Measurements from ENCODE around the gene GOLGA6B.
"Not testable (repeated sequence)": the region's sequence is repeated elsewhere in the genome, so short reads cannot be mapped to it uniquely, and the experiment has no call there.

Gene GOLGA6B

DNA sequence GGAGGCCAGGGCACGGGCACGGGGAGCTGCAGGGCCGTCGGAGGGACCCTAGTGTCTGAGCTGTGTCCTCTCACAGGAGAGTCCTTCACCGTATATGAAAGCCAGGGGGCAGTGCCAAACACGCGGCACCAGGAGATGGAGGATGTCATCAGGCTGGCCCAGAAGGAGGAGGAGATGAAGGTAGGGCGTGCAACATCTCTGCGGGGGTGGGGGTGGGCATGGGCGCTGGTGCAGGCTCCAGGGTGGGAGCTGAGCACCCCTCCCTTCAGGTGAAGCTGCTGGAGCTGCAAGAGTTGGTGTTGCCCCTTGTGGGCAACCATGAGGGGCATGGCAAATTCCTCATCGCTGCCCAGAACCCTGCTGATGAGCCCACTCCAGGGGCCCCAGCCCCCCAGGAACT lies 11.2 kb downstream of the GOLGA6B start:
- DNase-seq = not testable (repeated sequence)

DNA sequence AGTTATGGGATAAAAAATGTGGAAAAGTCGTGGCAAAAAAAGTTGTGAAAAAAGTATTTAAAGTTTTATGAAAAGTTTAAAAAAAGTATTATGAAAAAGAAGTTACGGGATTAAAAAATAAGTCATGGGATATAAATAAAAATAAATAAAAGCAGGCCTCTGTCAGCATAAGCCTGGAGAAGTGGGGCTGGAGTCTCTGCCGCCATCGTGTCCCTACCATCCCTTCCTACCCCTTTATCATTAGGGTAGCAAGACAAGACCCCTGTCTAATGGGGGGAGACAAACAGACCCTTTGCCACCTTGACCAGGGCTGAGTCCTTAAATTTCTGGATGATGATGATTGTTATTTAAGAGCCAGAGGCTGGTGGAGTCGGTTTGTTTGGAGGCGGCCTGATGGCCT lies 15.3 kb downstream of the GOLGA6B start:
- DNase-seq = not testable (repeated sequence)

DNA sequence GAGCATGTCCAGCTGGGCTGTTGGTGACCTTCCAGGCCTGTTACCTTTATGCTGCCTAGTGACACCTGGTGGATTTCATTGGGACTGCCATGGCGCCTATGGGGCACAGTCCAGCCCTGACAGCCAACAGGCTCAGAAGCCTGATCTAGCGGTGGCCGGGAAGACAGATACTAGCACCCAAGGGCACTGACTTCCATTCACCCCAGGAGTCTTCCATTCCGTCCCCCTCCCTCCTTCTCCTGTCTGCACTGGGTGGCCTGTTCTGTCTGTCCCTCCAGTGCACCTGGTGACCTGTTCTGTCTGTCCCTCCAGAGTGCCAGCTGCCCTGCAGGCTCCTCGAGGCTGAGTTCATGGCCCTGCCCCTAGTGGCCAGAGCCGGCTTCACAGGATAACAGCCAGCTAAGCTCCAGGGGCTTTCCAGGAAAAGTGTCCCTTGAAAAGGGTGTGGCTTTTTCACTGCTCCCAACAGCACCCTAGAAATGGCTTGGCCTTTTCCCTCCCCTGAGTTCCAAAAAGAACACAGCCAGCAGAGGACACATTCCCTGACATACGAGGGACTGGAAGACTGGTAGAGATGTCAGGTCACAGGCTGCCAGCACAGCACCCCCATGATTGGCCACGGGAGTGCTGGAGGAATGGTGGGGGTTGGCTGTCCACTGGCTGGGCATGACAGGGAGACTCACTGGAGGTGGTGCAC lies 16.3 kb downstream of the GOLGA6B start:
- DNase-seq = not testable (repeated sequence)

DNA sequence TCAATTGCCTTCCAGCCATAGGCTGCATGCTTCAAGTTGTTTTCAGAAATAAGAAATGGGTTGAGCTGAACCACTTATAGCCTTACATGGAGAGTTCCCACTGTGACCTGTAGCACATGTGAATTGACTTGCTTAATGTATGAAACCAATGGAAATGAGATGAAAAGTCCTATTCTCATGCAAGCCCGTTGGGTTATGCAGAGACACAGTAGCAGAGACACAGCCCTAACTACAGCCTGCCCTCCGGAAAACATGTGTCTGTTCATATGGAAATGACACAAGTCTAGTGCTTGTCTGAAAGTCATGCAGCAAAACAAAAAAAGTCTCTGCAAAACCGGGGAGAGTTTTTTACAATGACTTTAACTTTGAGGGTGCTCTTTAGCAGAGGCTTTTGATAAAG lies 17.0 kb downstream of the GOLGA6B start:
- no peak for DNase-seq

DNA sequence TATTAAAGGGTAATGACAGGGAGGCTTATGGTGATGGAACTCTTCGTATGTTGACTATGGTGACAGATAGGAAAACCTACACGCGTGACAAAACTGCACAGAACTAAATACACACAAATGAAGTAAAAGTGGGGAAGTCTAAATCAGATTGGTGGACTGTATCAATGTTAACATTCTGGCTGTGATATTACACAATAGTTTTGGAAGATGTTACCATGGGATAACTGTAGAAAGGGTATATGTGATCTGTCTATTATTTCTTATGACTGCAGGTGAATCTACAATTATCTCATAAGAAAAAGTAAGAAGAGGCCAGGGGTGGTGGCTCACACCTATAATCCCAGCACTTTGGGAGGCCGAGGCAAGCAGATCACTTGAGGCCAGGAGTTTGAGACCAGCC lies 22.3 kb downstream of the GOLGA6B start:
- DNase-seq = no peak

DNA sequence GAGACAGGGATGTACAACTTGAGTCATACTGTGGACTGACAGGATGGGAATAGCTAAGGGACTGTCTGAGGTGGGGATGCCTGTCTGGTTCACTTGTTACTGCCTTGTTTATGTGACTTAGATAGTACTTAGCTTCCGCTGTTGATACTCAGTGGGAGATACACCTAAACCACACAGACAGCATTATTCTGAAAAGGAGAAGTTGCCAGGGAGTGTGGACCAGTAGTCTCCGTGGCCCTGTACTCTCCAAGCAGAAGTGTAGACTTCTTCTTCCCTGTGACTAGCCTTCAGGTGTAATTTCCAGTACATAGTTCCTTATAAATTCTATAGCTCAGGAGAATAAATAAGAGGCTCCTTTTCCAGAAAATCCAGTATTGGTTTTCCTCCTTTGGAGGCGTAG lies 26.4 kb downstream of the GOLGA6B start:
- no peak for DNase-seq

DNA sequence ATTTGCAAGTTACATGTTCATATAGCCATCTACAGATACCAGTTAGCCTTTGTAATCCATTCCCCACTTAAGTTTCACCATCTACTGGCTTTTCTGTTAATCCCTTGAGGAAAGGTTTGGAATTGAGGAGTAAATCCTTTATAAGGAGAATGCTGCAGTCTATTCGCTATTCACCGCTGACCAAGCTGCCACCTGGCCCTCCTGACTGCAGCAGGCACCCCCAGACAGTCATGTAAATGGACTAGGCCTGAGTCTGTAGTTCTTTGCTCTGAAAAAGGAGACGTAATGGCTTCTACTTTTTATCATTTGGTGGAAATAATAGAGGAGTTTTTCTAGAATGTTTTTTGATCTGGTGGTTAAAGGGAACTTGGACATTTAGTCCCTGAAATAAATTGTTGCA lies 28.3 kb downstream of the GOLGA6B start:
- DNase-seq = no peak

DNA sequence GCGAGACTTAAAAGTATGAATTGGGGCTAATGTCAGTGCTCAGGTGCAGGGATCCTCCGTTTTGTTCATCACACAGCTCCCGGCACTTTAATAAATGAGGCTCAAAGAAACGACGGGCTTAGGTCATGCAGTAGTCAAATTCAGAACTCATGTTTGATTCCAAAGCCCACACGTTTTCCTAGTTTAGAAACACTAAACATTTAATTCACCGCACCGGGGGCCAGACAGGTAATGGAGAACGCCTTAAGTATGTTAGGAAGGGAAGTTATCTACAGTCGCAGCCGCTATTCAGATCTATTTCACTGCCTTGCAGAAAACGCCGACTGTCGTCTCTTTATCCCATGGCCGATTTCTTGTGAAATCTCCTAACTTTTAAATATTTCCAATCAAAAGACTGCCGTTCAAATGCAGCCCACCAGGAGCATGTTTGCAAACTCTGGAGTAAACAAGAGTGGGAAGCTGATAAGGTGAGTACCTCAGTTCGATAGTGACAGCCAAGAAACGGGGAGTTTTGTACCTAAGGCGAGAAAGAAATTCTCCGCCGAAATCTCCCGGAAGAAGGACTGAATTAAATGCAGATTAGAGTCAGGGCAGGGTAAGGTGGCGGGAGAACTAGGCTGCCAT lies 30.9 kb downstream of the GOLGA6B start:
- DNase-seq = no peak

DNA sequence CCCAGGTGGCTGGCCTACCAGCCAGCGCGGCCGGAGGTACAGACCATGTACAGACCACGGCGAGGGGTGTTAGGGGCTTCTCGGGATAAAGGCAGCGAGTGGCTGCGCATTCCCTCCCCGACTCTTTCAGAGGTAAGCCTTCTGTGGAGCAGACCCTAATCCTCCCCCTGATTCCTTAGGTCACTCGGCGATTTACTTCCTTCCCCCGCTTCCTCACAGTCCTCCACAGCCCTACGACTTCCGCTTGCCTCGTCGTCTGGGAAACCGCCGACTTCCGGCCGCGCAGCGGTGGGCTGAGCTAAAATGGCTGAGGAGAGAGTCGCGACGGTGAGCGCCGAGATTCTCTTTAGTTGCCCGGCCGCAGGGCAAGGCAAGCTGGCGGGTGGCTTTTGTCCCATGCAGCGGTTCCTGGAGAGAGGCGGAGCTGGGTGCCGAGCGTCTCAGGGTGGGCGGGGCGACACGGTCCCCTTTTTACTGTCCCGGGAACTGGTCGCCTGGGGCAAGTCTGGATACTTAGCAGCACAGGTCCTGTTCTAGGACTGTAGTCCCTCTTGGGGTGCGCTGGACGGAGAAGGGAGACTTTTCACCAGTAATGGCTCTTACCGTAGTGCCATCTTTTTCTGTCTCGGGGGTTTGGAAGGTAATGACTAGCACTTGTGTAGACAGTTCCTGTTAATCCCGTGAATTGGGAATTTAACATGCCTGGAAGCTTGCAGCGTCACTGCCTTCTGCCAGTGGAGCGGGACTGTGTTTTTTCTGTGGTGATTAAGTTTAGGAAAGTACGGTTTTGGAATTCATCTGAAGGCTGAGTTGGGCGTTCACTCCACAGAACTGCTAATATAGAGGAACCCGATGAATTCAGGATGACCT lies 31.7 kb downstream of the GOLGA6B start, which contains the start of the genes BBS4 and HIGD2B:
BBS4 (plus strand) TSS at position 283 of the 870 bp plus-strand sequence; CDS start at position 304, 21 bp downstream.
HIGD2B (minus strand) TSS at position 258 of the 870 bp plus-strand sequence. CDS start 9,808 bp downstream, outside the sequence.
- DNase-seq = no peak

DNA sequence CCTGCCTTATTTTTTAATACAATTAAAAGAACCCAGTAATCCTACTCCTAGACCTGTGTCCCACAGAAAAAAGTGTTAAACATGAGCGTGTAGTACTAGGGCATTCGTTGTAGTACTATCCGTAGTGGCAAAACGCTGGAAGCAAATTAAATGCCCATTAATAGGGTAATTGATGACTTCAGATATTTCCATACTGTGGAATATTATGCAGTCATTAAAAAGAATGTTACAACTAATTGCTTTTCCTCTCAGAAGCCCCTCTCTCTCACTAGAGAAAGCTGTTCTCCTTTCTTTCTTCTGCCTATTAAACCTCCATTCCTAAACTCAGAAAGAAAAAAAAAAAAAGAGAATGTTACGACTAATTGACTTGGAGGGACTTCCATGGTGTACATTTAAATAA lies 34.2 kb downstream of the GOLGA6B start:
- DNase-seq = no peak

DNA sequence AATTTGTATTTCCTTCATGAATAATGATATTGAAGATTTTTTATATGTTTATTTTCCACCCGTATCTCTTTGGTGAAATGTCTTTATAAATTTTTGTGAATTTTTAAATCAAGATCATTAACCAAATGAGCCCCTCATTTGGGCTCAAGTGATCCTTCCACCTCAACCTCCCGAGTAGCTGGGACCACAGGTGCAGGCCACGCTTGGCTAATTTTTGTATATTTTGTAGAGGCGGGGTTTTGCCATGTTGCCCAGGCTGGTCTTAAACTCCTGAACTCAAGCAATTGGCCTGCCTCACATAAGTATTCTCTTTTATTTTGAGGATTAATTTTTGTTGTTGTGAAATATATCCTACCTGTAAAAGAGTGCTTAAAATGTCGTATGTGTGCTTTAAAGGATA lies 36.4 kb downstream of the GOLGA6B start:
- DNase-seq = no peak

DNA sequence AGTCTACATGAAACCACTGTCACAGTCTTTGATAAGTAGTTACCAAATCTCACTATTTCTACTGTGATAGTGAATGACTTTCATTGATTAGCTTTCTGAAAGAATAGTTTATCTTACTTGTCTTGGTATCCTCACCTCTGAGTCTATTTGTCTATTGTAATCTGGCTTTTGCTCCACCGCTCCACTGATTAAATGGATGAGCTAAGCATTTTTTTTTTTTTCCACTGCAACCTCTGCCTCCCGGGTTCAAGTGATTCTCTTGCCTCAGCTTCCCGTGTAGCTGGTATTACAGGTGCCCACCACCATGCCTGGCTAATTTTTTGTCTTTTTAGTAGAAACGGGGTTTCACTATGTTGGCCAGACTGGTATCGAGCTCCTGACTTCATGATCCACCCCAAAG lies 44.4 kb downstream of the GOLGA6B start:
- DNase-seq = no peak

DNA sequence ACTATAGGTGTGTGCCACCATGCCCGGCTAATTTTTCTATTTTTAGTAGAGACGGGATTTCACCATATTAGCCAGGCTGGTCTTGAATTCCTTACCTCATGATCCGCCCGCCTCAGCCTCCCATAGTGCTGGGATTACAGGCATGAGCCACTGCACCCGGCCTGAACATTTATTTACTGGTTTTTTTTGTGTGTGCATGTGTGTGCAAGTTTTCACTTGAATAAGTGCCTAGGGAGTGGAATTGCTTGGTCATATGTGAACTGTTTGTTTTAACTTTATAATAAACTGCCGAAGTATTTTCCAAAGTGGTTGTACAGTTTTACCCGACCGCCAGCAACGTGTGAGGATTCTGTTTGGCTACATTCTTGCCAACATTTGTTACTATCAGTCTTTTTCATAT lies 45.6 kb downstream of the GOLGA6B start:
- no peak for DNase-seq

DNA sequence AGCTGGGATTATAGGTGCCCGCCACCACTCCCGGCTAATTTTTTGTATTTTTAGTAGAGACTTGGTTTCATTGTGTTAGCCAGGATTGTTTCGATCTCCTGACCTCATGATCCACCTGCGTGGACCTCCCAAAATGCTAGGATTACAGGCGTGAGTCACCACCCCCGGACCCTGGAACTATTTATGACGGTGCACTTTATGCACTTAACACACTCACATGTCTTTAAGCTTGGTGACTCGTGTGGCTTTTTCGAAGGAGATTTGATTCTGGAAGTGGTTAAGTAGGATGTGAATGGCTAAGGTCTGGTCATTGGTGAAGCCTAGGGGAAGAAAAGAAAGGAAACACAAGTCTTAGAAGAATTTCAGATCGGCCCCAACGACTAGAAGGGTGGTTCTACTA lies 51.8 kb downstream of the GOLGA6B start:
- DNase-seq = no peak

DNA sequence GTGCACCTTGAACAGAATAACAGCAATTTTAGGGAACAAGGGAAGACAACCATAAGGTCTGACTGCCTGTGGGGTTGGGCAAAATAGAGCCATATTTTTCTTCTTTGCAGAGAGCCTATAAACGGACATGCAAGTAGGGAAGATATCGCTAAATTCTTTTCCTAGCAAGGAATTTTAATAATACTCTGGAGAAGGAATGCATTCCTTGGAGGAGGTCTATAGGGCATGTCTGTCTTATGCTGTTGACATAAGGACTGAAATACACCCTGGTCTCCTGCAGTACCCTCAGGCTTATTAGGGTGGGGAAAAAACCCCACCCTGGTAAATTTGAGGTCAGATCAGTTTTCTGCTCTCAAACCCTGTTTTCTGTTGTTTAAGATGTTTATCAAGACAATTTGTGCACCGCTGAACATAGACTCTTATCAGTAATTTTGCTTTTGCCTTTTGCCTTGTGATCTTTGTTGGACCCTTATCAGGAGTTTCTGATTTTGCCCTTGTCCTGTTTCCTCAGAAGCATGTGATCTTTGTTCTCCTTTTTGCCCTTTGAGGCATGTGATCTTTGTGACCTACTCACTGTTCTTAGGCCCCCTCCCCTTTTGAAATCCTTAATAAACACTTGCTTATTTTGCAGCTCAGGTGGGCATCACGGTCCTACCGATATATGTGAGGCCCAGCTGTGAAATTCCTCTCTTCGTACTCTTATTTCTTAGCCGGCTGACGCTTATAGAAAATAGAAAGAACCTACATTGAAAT lies 54.2 kb downstream of the GOLGA6B start:
- DNase-seq = not testable (repeated sequence)
